Measurements from ENCODE around the gene LPP.

Gene LPP

DNA sequence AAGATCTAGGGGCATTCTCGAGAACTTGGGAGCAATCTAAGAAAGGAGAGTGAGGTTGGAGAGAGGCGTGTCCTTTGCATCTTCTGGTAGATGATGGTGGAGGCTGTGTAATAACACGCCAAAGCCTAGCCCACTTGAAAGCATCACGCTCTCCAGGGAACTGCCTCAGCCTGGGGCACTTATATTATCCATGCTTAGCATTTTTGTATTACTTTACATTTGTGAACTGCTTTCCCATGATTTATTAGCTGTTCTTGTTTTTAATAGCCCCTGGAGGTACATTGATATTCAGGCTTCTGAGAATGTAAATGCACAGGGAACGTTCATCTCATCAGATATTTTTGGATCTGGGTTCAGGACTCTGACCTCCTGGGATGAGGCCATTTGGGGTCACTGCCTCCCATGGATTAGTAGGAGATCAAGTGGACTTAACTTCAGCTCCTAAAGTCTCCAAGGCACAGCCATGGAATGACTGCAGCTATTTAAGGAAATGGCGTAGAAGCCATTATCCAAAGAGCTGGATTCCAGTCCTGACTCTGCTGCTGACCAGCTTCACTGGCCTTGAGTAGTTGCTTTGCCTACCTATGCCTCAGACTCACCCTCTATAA lies 124.9 kb downstream of the LPP start:
- DNase-seq (ENCODE audit: low read depth), result no peak

- DNase-seq (ENCODE audit: low read depth), result no peak
These were observed 125.8 kb downstream of the LPP start for GRCh38 chr3:188279502-188280335.

GRCh38 chr3:188280627-188281026 lies 126.7 kb downstream of the LPP start:
- no peak for DNase-seq (ENCODE audit: low read depth)

GRCh38 chr3:188282871-188283270 lies 128.9 kb downstream of the LPP start:
- no peak for DNase-seq (ENCODE audit: low read depth)

DNA sequence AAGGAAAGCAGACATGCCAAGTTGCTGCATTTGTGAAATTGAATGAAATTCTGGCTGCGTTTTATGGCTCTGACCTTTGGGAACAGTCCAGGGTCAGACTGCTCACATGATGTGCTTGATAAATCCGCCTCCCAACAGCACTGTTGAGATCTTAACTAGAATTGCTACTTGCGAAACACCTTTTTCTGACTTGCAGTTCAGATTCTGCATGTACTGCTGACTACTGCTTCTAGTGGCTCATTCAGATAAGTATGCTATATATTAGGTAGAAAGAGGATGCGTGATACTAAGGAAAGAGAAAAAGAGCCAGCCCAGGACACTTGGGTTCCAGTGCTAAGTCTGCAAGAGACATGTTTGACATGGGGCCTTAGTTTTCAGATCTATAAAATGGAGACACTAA lies 129.4 kb downstream of the LPP start:
- no peak for DNase-seq (ENCODE audit: low read depth)

DNA sequence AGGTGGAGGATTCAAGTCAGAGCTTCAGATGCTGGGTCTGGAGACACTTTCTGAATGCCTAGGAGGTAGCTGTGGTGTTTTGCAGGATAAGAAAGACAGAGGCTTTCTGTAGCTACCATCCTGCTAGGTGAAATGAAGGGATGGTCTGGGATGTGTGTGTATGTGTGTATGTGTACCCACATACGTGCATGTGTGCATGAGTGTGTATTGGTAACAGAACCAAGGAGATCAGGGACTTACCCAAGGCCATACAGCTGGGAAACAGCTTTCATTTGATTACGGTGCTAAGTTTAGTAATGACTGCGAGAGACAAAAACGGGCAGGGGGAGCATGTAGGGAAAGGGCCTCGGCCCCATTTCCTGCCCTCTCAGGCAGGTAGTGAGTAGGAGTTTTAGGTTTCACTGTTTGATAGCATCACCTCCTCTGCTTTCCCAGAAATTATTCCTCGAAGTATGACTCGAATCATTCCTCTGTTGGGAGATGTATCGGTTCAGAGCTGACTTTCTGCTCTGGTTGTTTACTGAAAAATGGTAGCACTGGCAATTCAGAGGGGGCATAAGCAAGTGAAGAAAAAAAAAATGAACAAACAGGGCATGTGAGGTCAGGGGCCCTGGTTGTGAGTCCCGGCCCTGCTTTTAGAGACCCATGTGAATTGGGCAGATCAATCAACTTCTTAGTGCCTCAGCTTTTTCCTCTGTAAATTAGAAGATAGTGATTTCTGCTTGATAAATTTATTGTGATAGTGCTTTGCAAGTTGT lies 130.7 kb downstream of the LPP start:
- no peak for DNase-seq (ENCODE audit: low read depth)

DNA sequence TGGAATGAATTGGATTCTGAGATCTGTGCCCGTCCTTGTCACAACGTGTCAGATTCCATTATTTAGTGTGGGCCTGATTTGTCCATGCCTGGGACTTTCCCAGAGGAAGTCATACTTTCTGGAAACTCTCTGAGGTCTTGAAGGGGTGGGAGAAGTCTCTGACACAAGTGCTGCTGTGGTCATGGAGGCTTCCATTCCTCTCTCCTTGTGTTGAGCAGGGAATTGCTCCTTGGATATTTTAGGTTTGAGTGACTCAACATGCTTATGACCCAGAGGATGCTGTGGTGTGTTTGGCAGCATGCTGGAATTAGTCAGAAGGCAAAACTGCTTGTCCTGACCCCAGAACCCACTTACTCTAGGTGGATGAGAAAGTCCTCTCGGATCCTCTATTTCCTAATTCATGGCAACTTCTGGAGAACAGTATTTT lies 132.1 kb downstream of the LPP start:
- DNase-seq (ENCODE audit: low read depth), result no peak

DNA sequence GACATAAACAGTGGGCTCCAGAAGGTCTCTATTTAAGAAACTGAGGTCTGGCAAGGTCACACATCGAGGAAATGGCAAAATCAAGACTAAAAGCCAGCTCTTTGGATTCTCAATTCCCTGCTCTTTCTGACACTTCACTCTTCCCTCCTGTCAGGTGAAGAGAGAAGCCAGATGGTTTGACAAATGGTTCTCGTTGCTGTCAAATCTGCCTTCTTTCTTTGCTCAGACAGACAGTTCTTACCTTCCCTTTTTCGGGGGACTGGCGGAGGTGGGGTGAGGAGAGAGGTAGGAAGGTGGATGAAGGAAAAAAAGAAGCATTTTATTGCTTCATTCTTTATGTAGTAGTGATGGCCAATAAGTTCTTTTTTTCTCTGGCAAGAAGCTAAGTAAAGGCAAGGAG lies 133.4 kb downstream of the LPP start:
- no peak for DNase-seq (ENCODE audit: low read depth)

GRCh38 chr3:188287762-188288505 lies 134.0 kb downstream of the LPP start:
- DNase-seq (ENCODE audit: low read depth), result no peak

GRCh38 chr3:188292251-188292650 lies 138.3 kb downstream of the LPP start:
- DNase-seq (ENCODE audit: low read depth), result no peak

- no peak for DNase-seq (ENCODE audit: low read depth)
These were observed 138.9 kb downstream of the LPP start for GRCh38 chr3:188292827-188293226.

- DNase-seq (ENCODE audit: low read depth), result no peak
These were observed 140.2 kb downstream of the LPP start for GRCh38 chr3:188294113-188294512.

- no peak for DNase-seq (ENCODE audit: low read depth)
These were observed 141.0 kb downstream of the LPP start for GRCh38 chr3:188294823-188295487.

- no peak for DNase-seq (ENCODE audit: low read depth)
These were observed 141.9 kb downstream of the LPP start for GRCh38 chr3:188295876-188296275.

- DNase-seq (ENCODE audit: low read depth), result no peak
These were observed 143.0 kb downstream of the LPP start for GRCh38 chr3:188296761-188297612.

- no peak for DNase-seq (ENCODE audit: low read depth)
These were observed 144.6 kb downstream of the LPP start for GRCh38 chr3:188298585-188298984.

DNA sequence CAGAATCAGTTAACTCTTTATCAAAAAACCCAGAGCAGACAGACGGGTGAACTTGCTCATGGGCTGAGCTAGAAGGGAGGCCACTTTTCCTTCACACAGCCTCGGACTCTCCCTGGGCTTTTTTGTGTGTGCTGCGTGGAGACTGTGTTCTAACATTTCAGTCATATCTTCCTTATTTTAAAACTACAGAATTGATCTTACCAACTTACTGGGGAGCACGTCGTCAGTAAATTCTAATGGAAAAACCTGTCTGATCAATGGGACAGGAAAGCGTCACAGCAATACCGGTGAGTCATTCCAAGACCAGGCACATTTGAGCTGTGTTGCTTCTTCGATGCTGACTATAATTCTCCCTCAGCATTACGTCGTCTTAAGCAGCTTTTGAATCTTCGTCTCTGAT lies 145.1 kb downstream of the LPP start:
- no peak for DNase-seq (ENCODE audit: low read depth)

DNA sequence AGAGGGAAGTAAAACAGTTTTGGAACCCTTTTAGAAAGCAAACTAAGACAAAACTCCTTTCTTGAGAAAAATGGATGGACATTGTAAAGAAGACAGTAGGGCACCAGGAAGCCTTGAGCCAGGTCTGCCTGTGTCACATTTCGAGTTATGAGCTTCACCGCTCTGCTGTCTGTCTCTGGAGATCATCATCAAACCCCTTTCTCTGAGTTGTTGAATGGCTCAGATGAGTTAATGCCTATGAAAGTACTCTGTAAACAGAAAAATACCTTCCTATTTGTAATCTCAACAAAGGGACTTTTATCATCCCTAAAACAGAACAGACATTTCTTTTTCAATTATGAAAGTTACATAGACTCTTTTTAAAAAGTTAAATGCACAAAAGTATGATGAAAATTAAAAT lies 145.8 kb downstream of the LPP start:
- DNase-seq (ENCODE audit: low read depth), result no peak

DNA sequence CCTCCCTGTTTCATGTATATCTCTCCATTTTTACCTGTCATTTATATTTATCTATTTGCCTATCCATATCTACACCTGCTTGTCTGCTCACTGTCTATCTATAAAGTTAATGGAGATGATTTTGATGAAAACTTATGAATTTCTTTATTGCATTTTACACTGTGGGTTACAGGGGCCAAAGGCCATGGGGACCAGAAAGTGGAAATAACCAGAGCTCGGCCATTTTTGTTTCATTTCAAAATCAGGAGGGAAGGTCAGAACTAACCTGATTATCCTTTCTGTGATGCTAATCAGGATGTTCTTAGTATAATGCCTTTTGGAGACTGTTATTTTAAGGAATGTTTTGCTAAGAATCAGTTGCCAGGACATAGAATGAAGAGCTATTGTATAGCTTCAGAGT lies 147.2 kb downstream of the LPP start:
- no peak for DNase-seq (ENCODE audit: low read depth)

- DNase-seq (ENCODE audit: low read depth), result no peak
These were observed 149.4 kb downstream of the LPP start for GRCh38 chr3:188303286-188303799.

DNA sequence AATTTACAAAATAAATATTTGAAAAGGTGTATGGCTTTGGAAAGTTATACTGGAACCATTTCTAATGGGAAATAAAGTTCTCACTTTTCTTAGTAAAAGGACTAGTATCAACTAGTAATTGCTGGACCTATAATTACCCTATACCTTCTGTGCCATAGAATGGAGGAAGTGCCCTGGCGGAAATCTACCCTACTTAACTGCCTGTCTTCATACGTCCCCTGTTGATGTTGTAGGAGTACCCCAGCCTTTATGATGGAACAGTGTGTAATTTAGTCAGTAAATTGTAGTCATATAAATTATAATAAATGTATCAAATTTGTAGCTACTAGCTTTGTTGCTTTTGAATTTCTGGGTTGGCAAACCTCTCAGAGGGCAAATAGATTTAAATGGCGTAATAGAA lies 149.9 kb downstream of the LPP start:
- DNase-seq (ENCODE audit: low read depth), result no peak

All from stimulated activated CD8-positive, alpha-beta memory T cell treated with anti-CD3 and anti-CD28 coated beads, Interleukin-12 subunit alpha, Interleukin-12 subunit beta, amount 100 ng/mL, for 4 hours (primary cell).